Measurements from ENCODE around the gene FAM120A.

Gene FAM120A

GRCh38 chr9:93416530-93417235, 34.8 kb upstream of the FAM120A start:
- Histone ChIP-seq H3K9me3 (ENCODE audit: control insufficient read depth, low read length) (no peaks in the 10 kb centered on the region), H3K27ac (no peak overlapping the region), H2AFZ (no peak overlapping the region), H3K36me3 (ENCODE audit: control insufficient read depth, insufficient read depth, low read length) (no peaks in the 10 kb centered on the region), H3K4me3 (ENCODE audit: low read depth, low read length) (no peak overlapping the region), H3K4me2 (ENCODE audit: low read length) (no peak overlapping the region), H3K79me2 (no peaks in the 10 kb centered on the region), H3K4me1 (no peaks in the 10 kb centered on the region), H3K27me3 (ENCODE audit: control insufficient read depth, insufficient read depth, low read length) (no peaks in the 10 kb centered on the region), H3K9ac (no peak overlapping the region)
- TF ChIP-seq, protein P1, sequence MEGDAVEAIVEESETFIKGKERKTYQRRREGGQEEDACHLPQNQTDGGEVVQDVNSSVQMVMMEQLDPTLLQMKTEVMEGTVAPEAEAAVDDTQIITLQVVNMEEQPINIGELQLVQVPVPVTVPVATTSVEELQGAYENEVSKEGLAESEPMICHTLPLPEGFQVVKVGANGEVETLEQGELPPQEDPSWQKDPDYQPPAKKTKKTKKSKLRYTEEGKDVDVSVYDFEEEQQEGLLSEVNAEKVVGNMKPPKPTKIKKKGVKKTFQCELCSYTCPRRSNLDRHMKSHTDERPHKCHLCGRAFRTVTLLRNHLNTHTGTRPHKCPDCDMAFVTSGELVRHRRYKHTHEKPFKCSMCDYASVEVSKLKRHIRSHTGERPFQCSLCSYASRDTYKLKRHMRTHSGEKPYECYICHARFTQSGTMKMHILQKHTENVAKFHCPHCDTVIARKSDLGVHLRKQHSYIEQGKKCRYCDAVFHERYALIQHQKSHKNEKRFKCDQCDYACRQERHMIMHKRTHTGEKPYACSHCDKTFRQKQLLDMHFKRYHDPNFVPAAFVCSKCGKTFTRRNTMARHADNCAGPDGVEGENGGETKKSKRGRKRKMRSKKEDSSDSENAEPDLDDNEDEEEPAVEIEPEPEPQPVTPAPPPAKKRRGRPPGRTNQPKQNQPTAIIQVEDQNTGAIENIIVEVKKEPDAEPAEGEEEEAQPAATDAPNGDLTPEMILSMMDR (IDR thresholded peaks at IDR 0.05) = no peak

DNA sequence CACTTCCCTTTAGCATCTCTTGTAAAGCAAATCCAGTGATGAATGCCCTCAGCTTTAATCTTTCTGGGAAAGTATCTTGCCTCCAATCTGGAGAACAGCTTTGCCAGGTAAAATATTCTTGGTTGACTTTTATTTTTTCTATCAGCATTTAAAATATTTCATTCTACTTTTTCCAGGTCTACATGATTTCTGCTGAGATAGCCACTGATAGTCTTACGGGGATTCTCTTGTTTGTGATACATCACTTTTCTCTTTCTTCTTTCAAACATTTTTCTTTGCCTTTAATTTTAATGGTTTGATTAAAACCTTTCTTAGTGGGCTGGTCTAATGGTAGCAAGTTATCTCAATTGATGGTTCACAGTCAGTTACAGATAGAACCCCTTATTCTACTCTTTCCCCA, 33.9 kb upstream of the FAM120A start:
- Histone ChIP-seq H3K9ac (no peak overlapping the region), H3K9me3 (ENCODE audit: control insufficient read depth, low read length) (no peaks in the 10 kb centered on the region), H3K4me1 (no peaks in the 10 kb centered on the region), H3K79me2 (no peaks in the 10 kb centered on the region), H3K4me3 (ENCODE audit: low read depth, low read length) (no peak overlapping the region), H3K27me3 (ENCODE audit: control insufficient read depth, insufficient read depth, low read length) (no peaks in the 10 kb centered on the region), H3K36me3 (ENCODE audit: control insufficient read depth, insufficient read depth, low read length) (no peaks in the 10 kb centered on the region), H2AFZ (no peak overlapping the region), H3K27ac (no peak overlapping the region), H3K4me2 (ENCODE audit: low read length) (no peak overlapping the region)
- TF ChIP-seq, protein P1 (IDR thresholded peaks at IDR 0.05) = no peak

GRCh38 chr9:93419023-93419422, 32.5 kb upstream of the FAM120A start:
- no peak overlapping the region for H2AFZ ChIP-seq
- H3K27ac ChIP-seq = no peak overlapping the region
- TF ChIP-seq, protein P1 (IDR thresholded peaks at IDR 0.05) = no peak
- no peaks in the 10 kb centered on the region for H3K79me2 ChIP-seq
- H3K4me1 ChIP-seq = no peaks in the 10 kb centered on the region
- no peaks in the 10 kb centered on the region for H3K9me3 ChIP-seq (ENCODE audit: control insufficient read depth, low read length)
- no peak overlapping the region for H3K4me2 ChIP-seq (ENCODE audit: low read length)
- no peaks in the 10 kb centered on the region for H3K36me3 ChIP-seq (ENCODE audit: control insufficient read depth, insufficient read depth, low read length)
- H3K4me3 ChIP-seq (ENCODE audit: low read depth, low read length) = no peak overlapping the region
- H3K27me3 ChIP-seq (ENCODE audit: control insufficient read depth, insufficient read depth, low read length) = no peaks in the 10 kb centered on the region
- H3K9ac ChIP-seq = no peak overlapping the region

- TF ChIP-seq, protein P1 (IDR thresholded peaks at IDR 0.05) = no peak
- Histone ChIP-seq H3K79me2 (no peaks in the 10 kb centered on the region), H3K27ac (no peak overlapping the region)
These were observed 28.4 kb upstream of the FAM120A start for GRCh38 chr9:93422977-93423616.

More at GRCh38 chr9:93422977-93423616, 28.4 kb upstream of the FAM120A start:
- H3K4me2 ChIP-seq (ENCODE audit: low read length) = no peak overlapping the region
- H2AFZ ChIP-seq = no peak overlapping the region
- no peak overlapping the region for H3K9ac ChIP-seq
- no peaks in the 10 kb centered on the region for H3K9me3 ChIP-seq (ENCODE audit: control insufficient read depth, low read length)
- H3K27me3 ChIP-seq (ENCODE audit: control insufficient read depth, insufficient read depth, low read length) = no peaks in the 10 kb centered on the region
- peaks cover 3% of the 10 kb centered on the region for H3K36me3 ChIP-seq (ENCODE audit: control insufficient read depth, insufficient read depth, low read length)
- H3K4me3 ChIP-seq (ENCODE audit: low read depth, low read length) = no peak overlapping the region
- no peaks in the 10 kb centered on the region for H3K4me1 ChIP-seq

Measured in parathyroid adenoma (tissue), 2 donors.